PC-9 (cell line): ENCODE data around the gene RNF11. TPM values are rescaled to one million over a fixed set of nuclear protein-coding genes. Genes with fewer than 3 reads are reported as not detected.

ENCODE experiments used
- BruUV-seq: library from RNA; stranded (reverse); fragments of 400-500 nt; replicated peaks from 2 replicates; lab custom pipeline; 2021; lab: Mats Ljungman, UMichigan
- CTCF ChIA-PET: fragments of 300-600 bp; sonication (Branson Sonifier 250); formaldehyde crosslinking; loops from one replicate; lab custom pipeline; 2022; ENCODE audit warnings: antibody characterized with exemption; lab: Charles Lee
- POLR2A ChIA-PET: fragments of 300-600 bp; sonication (Branson Sonifier 250); formaldehyde crosslinking; loops from one replicate; lab custom pipeline; 2022; ENCODE audit warnings: antibody characterized with exemption; ENCODE audit not compliant: unreplicated experiment; lab: Charles Lee
- DNase-seq, 2 experiments: peaks; one replicate each; pipeline versions ENCODE4 v3.0.0 to v3.0.0-alpha.2; 2015 to 2022; ENCODE audit warnings: mixed read lengths in 1 of 2
- H2AFZ ChIP-seq: fragments of 200-600 bp; sonication (generic); 2 replicates; pipeline ENCODE4 v1.8.1; 2017; ENCODE audit warnings: antibody characterized with exemption
- H3F3A ChIP-seq: fragments of 200-600 bp; sonication (generic); 2 replicates; pipeline ENCODE4 v1.8.1; 2017; ENCODE audit warnings: antibody characterized with exemption, mild to moderate bottlenecking, low read depth; ENCODE audit not compliant: insufficient read depth
- H3K27ac ChIP-seq: fragments of 200-600 bp; sonication (generic); 2 replicates; pipeline ENCODE4 v1.6.1; 2016; ENCODE audit warnings: mixed run types
- H3K27me3 ChIP-seq: fragments of 200-600 bp; sonication (generic); 2 replicates; pipeline ENCODE4 v1.6.1; 2016; ENCODE audit warnings: low read depth, mixed run types; ENCODE audit not compliant: insufficient read depth
- H3K36me3 ChIP-seq: fragments of 200-600 bp; sonication (generic); 2 replicates; pipeline ENCODE4 v1.6.1; 2016; ENCODE audit warnings: low read depth, mixed run types
- H3K4me1 ChIP-seq: fragments of 200-600 bp; sonication (generic); replicated peaks from 2 replicates; pipeline ENCODE4 v1.6.1; 2016; ENCODE audit warnings: mixed run types; ENCODE audit not compliant: insufficient read depth
- H3K4me2 ChIP-seq: fragments of 200-600 bp; sonication (generic); 2 replicates; pipeline ENCODE4 v1.6.1; 2017; ENCODE audit warnings: mixed run types
- H3K4me3 ChIP-seq: fragments of 200-600 bp; sonication (generic); 2 replicates; pipeline ENCODE4 v1.6.1; 2016; ENCODE audit warnings: mixed run types
- H3K79me2 ChIP-seq: fragments of 200-600 bp; sonication (generic); 2 replicates; pipeline ENCODE4 v1.6.1; 2017; ENCODE audit warnings: low read depth, mixed run types
- H3K9me2 ChIP-seq: fragments of 200-600 bp; sonication (generic); 2 replicates; pipeline ENCODE4 v1.8.1; 2017; ENCODE audit warnings: mild to moderate bottlenecking; ENCODE audit not compliant: insufficient read depth
- H3K9me3 ChIP-seq: fragments of 200-600 bp; sonication (generic); 2 replicates; pipeline ENCODE4 v1.8.1; 2016; ENCODE audit warnings: low read depth; ENCODE audit not compliant: insufficient read depth
- H4K20me1 ChIP-seq: fragments of 200-600 bp; sonication (generic); 2 replicates; pipeline ENCODE4 v1.8.1; 2017; ENCODE audit not compliant: insufficient read depth
- EZH2 ChIP-seq: fragments of 200-600 bp; sonication (generic); IDR thresholded peaks from 2 replicates; pipeline ENCODE4 v1.8.0; 2017; ENCODE audit warnings: antibody characterized with exemption, low read depth
- intact Hi-C: fragments of 100-400 bp; cut with micrococcal nuclease; formaldehyde crosslinking; loops from one replicate; pipeline ENCODE4 v1.10.0; 2022; ENCODE audit not compliant: unreplicated experiment
- total RNA-seq: library from RNA; stranded (reverse); gene quantifications from 2 replicates; pipeline ENCODE4 v1.2.3, GENCODE V29; 2021
- TF ChIP-seq, protein P1 (sequence below): fragments of 200-600 bp; sonication (generic); conservative IDR thresholded peaks from 2 replicates; pipeline ENCODE4 v1.6.1; 2017; ENCODE audit warnings: mixed run types, antibody characterized with exemption, mild to moderate bottlenecking, moderate library complexity

Gene RNF11
- total RNA-seq, 1 experiment from 2014 or later, result 73.2 TPM

DNA sequence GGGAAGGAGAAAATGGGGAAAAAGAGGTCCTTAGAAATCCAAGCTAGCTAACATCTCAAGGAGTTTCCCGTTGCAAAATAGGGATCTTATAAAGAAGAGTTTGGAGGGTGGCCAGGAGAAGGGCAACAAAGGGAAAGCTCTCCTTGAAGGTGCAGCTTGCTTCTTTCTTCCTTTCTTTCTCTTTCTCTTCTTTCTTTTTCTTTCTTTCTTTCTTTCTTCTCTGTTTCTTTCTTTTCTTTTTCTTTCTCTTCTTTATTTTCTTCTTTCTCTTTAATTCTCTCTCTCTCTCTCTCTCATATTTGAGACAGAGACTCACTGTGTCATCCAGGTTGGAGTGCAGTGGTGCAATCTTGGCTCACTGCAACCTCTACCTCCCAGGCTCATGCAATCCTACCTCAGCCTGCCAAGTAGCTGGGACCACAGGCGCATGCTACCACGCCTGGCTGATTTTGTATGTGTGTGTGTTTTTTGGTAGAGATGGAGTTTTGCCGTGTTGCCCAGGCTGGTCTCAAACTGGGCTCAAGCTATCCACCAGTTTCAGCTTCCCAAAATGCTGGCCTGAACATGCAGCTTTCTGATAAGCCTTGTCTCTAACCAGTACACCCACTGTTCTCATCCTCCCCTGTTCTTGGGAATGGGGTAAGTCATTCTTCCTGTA, 44.4 kb downstream of the RNF11 start:
- Histone ChIP-seq H3F3A (peaks cover 5% of the 10 kb centered on the region; the same call in 1 of the 2 replicates), H3K4me2 (no peak overlapping the region), H3K27ac (no peak overlapping the region), H2AFZ (no peak overlapping the region), H3K27me3 (no peaks in the 10 kb centered on the region), H3K4me3 (no peak overlapping the region), H3K4me1 (no peaks in the 10 kb centered on the region), H3K9me3 (no peaks in the 10 kb centered on the region), H3K9me2 (no peaks in the 10 kb centered on the region), H4K20me1 (no peaks in the 10 kb centered on the region), H3K79me2 (no peaks in the 10 kb centered on the region), H3K36me3 (no peaks in the 10 kb centered on the region)
- BruUV-seq, result no TSS peak
- POLR2A ChIA-PET, result interaction anchor here (0.7 kb wide), 1 partner anchor 56 kb away, joined by 3 read pairs; no protein-coding TSS in a partner anchor
- no peak for DNase-seq
- CTCF ChIA-PET, result no interaction called here
- intact Hi-C loops, result no loop called here
- no peak for TF ChIP-seq EZH2

- Histone ChIP-seq H4K20me1 (no peaks in the 10 kb centered on the region), H3K4me2 (no peak overlapping the region), H2AFZ (no peak overlapping the region), H3K9me3 (no peaks in the 10 kb centered on the region), H3K4me1 (no peaks in the 10 kb centered on the region), H3K9me2 (no peaks in the 10 kb centered on the region), H3K27me3 (no peaks in the 10 kb centered on the region), H3F3A (peaks cover 5% of the 10 kb centered on the region; the same call in 1 of the 2 replicates), H3K27ac (no peak overlapping the region), H3K79me2 (no peaks in the 10 kb centered on the region), H3K36me3 (no peaks in the 10 kb centered on the region), H3K4me3 (no peak overlapping the region)
- intact Hi-C loops, result no loop called here
- CTCF ChIA-PET, result no interaction called here
- POLR2A ChIA-PET, result no interaction called here
- BruUV-seq, result no TSS peak
- DNase-seq, result no peak
- TF ChIP-seq, protein P1, sequence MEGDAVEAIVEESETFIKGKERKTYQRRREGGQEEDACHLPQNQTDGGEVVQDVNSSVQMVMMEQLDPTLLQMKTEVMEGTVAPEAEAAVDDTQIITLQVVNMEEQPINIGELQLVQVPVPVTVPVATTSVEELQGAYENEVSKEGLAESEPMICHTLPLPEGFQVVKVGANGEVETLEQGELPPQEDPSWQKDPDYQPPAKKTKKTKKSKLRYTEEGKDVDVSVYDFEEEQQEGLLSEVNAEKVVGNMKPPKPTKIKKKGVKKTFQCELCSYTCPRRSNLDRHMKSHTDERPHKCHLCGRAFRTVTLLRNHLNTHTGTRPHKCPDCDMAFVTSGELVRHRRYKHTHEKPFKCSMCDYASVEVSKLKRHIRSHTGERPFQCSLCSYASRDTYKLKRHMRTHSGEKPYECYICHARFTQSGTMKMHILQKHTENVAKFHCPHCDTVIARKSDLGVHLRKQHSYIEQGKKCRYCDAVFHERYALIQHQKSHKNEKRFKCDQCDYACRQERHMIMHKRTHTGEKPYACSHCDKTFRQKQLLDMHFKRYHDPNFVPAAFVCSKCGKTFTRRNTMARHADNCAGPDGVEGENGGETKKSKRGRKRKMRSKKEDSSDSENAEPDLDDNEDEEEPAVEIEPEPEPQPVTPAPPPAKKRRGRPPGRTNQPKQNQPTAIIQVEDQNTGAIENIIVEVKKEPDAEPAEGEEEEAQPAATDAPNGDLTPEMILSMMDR, result no peak
- no peak for TF ChIP-seq EZH2
Measured at GRCh38 chr1:51281807-51282206, 45.7 kb downstream of the RNF11 start.

GRCh38 chr1:51282605-51283004, 46.5 kb downstream of the RNF11 start:
- Histone ChIP-seq H3K79me2 (no peaks in the 10 kb centered on the region), H3K9me3 (no peaks in the 10 kb centered on the region), H3K4me1 (no peaks in the 10 kb centered on the region), H3F3A (peaks cover 5% of the 10 kb centered on the region; the same call in 1 of the 2 replicates), H4K20me1 (no peaks in the 10 kb centered on the region), H3K36me3 (no peaks in the 10 kb centered on the region), H3K4me3 (no peak overlapping the region), H3K9me2 (no peaks in the 10 kb centered on the region), H3K4me2 (no peak overlapping the region), H3K27me3 (no peaks in the 10 kb centered on the region), H3K27ac (no peak overlapping the region), H2AFZ (no peak overlapping the region)
- intact Hi-C loops, result no loop called here
- DNase-seq, result no peak
- BruUV-seq, result no TSS peak
- CTCF ChIA-PET, result no interaction called here
- TF ChIP-seq, protein P1, result no peak
- no peak for TF ChIP-seq EZH2
- POLR2A ChIA-PET, result no interaction called here
